Measurements from ENCODE around the gene FBF1. TPM values are rescaled to one million over a fixed set of nuclear protein-coding genes. Genes with fewer than 3 reads are reported as not detected.
A peak's percentile ranks its signal among the peaks of the same experiment; 100 is the strongest.

Gene FBF1
- total and polyA plus RNA-seq, 9 of the 15 experiments (the other 6 are each of a cell fraction or from before 2014, with no cell fraction given), result 0.46 to 14.9 (median 7.5) TPM

- TF ChIP-seq STAT6 (CRISPR knock-in tag; IDR thresholded peaks at IDR 0.05) (no peak), CBFA2T3 (IDR thresholded peaks at IDR 0.05) (no peak), GABPB2 (CRISPR knock-in tag; conservative IDR thresholded peaks at IDR 0.05) (no peak), ZBTB33 (CRISPR knock-in tag; IDR thresholded peaks at IDR 0.05) (no peak), HDAC8 (tag; IDR thresholded peaks at IDR 0.05) (no peak), HMG20A (CRISPR knock-in tag; conservative IDR thresholded peaks at IDR 0.05) (no peak), PKNOX1 (IDR thresholded peaks at IDR 0.05) (peak; percentile 99), NONO (IDR thresholded peaks at IDR 0.05; ENCODE audit: low read depth in 2 of 2, low read length in 1 of 2) (0 out of 4 replicates have a peak, but pooled peaks of 1 of the 2 experiments have one; percentile 7), GTF2B (IDR thresholded peaks at IDR 0.05; ENCODE audit: extremely low read depth, insufficient read length) (no peak), BRD9 (IDR thresholded peaks at IDR 0.05; ENCODE audit: low read depth, partially characterized antibody) (no peak), THRAP3 (IDR thresholded peaks at IDR 0.05; ENCODE audit: borderline replicate concordance) (no peak), XRCC3 (IDR thresholded peaks at IDR 0.05) (no peak), RHOXF2B (CRISPR knock-in tag; conservative IDR thresholded peaks at IDR 0.05) (no peak), NCOA1 (IDR thresholded peaks at IDR 0.05; ENCODE audit: low read depth) (no peak), IRF2 (CRISPR knock-in tag; IDR thresholded peaks at IDR 0.05) (no peak), YBX1 (IDR thresholded peaks at IDR 0.05) (no peak), HCFC1 (IDR thresholded peaks at IDR 0.05; ENCODE audit: low read depth, low read length) (no peak; the same call in none of the 2 replicates), CBX1 (IDR thresholded peaks at IDR 0.05; ENCODE audit: low read depth) (no peak), HEY1 (CRISPR knock-in tag; IDR thresholded peaks at IDR 0.05; ENCODE audit: borderline replicate concordance) (no peak), E2F6 (IDR thresholded peaks at IDR 0.05; ENCODE audit: borderline replicate concordance in 1 of 2, extremely low read depth in 1 of 2, insufficient read depth in 1 of 2, insufficient read length in 1 of 2, low read depth in 1 of 2, low read length in 1 of 2, poor library complexity in 1 of 2, severe bottlenecking in 1 of 2) (peak in 1 of 2 experiments; percentile 60), BRD4 (IDR thresholded peaks at IDR 0.05) (no peak; the same call in 1 of the 2 replicates)
These were observed 38.3 kb upstream of the FBF1 start, which contains the start of the genes ACOX1 and TEN1 (continued) for GRCh38 chr17:75978938-75979704.
